Tibial artery (tissue), 4 donors: Measurements from ENCODE around the gene LIMA1.

Experiments used
- DNase-seq, 2 donors: peaks; one replicate each; pipeline ENCODE4 v3.0.0-alpha.2; 2019
- H3K27ac ChIP-seq, 2 donors: fragments of 200-600 bp; sonication (generic) in 1 of 2; 1 replicate in 1 of 2; 2 replicates in 1 of 2; pipeline ENCODE4 v1.5.1; 2018 to 2019; ENCODE audit warnings: mild to moderate bottlenecking in 1 of 2
- H3K27me3 ChIP-seq, 2 donors: fragments of 200-600 bp; sonication (generic) in 1 of 2; one replicate each; pipeline versions ENCODE4 v1.5.1 to v1.6.0; 2016 to 2019
- H3K36me3 ChIP-seq, 3 donors: fragments of 200-600 bp; sonication (generic) in 2 of 3; one replicate each; pipeline ENCODE4 v1.5.1; 2016 to 2019; ENCODE audit warnings: mild to moderate bottlenecking in 2 of 3
- H3K4me1 ChIP-seq, 4 donors: fragments of 200-600 bp; sonication (generic) in 2 of 4; 1 replicate in 3 of 4; 2 replicates in 1 of 4; pipeline ENCODE4 v1.5.1; 2016 to 2019
- H3K4me3 ChIP-seq, 2 donors: fragments of 200-600 bp; sonication (generic) in 1 of 2; 1 replicate in 1 of 2; 2 replicates in 1 of 2; pipeline ENCODE4 v1.5.1; 2018 to 2019; ENCODE audit warnings: mild to moderate bottlenecking in 2 of 2
- H3K9me3 ChIP-seq, 3 donors: fragments of 200-600 bp; sonication (generic) in 1 of 3; one replicate each; pipeline ENCODE4 v1.5.1; 2016 to 2019
- intact Hi-C: fragments of 100-400 bp; cut with DNase I; formaldehyde crosslinking; loops from one replicate; pipeline ENCODE4 v1.15.0; 2023; ENCODE audit warnings: low total_unique reads
- TF ChIP-seq, protein P1 (sequence below), 2 experiments: fragments of 200-600 bp in 1 of 2; fragments of 450-650 bp in 1 of 2; IDR thresholded peaks; one replicate each; pipeline ENCODE4 v1.5.1; 2017 to 2019; ENCODE audit warnings: antibody characterized with exemption in 2 of 2, mild to moderate bottlenecking in 1 of 2, moderate library complexity in 1 of 2

The LIMA1 gene

DNA sequence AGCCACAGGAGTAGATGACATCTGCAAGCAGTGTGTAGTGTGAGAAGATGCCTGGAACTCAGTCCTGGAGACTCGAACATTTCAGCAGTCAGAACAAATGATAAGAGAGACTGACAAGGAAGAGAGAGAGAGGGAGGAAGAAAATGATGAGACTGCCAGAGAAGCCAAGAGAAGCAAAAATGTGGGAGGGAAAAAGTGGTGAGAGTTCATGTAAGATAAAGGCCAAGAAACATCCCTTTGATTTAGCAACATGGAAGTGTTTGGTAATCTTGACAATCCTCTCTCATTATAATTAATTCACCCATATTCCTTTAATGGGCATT lies 42.6 kb downstream of the LIMA1 start:
- Histone ChIP-seq H3K27ac (peak overlapping the region; percentile 62 to 75), H3K9me3 (no peaks in the 10 kb centered on the region), H3K36me3 (peaks cover 0 to 5% (median 5%) of the 10 kb centered on the region in 3 donors), H3K4me1 (peaks cover 0 to 56% (median 40%) of the 10 kb centered on the region in 4 donors), H3K4me3 (no peak overlapping the region), H3K27me3 (no peaks in the 10 kb centered on the region)
- intact Hi-C loops: no loop called here
- no peak for DNase-seq
- TF ChIP-seq, protein P1, sequence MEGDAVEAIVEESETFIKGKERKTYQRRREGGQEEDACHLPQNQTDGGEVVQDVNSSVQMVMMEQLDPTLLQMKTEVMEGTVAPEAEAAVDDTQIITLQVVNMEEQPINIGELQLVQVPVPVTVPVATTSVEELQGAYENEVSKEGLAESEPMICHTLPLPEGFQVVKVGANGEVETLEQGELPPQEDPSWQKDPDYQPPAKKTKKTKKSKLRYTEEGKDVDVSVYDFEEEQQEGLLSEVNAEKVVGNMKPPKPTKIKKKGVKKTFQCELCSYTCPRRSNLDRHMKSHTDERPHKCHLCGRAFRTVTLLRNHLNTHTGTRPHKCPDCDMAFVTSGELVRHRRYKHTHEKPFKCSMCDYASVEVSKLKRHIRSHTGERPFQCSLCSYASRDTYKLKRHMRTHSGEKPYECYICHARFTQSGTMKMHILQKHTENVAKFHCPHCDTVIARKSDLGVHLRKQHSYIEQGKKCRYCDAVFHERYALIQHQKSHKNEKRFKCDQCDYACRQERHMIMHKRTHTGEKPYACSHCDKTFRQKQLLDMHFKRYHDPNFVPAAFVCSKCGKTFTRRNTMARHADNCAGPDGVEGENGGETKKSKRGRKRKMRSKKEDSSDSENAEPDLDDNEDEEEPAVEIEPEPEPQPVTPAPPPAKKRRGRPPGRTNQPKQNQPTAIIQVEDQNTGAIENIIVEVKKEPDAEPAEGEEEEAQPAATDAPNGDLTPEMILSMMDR (IDR thresholded peaks at IDR 0.05): no peak

DNA sequence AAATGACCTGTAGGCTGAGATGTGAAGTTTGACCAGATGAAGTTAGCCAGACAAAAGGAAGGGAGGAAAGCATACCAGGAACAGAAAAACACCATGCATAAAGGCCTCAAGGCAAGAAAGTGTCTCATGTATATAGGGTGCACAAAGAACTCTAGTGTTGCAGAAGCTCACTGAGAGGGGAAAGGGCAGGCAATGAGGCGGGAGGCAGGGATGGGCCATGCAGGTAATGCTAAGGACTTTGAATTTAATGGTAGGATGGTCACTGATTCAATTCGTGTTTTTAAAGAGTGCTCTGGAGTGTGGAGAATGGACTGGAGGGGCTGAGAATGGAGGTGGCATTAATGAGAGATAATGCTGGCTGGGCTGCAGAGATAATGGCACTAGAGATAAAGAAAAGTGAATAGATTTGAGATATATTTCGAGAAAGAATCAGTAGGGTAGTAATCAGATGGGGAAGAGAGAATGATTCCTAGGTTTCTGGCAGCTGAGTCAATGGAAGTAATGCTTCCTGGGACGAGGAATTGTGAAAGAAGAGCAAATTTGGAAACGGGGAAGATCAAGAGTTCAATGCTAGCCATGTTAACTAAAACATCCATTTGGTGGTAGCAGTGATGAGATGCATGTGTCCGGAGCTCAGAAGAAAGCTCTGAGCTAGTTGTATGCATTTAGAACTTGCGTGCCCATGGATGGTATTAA lies 43.1 kb downstream of the LIMA1 start:
- Histone ChIP-seq H3K4me1 (peaks cover 0 to 51% (median 38%) of the 10 kb centered on the region in 4 donors), H3K36me3 (peaks cover 0 to 5% (median 0%) of the 10 kb centered on the region in 3 donors), H3K4me3 (no peak overlapping the region), H3K27ac (peak overlapping the region; percentile 62 to 75), H3K27me3 (no peaks in the 10 kb centered on the region), H3K9me3 (no peaks in the 10 kb centered on the region)
- intact Hi-C loops: no loop called here
- TF ChIP-seq, protein P1 (IDR thresholded peaks at IDR 0.05): no peak
- no peak for DNase-seq

DNA sequence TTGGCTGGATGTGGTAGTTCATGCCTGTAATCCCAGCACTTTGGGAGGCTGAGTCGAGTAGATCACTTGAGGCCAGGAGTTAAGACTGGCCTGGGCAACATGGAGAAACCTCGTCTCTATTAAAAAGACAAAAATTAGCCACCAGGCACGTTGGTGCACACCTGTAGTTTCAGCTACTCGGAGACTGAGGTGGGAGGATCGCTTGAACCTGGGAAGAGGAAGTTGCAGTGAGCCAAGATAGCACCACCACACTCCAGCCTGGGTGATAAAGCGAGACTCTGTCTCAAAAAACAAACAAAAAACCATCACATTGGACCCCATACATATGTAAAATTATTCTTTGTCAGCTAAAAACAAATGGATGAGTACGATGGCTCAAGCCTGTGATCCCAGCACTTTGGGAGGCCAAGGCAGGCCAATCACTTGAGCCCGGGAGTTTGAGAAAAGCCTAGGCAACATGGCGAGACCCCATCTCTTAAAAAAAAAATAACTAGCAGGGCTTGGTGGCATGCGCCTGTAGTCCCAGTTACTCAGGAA lies 43.9 kb downstream of the LIMA1 start:
- intact Hi-C loops: no loop called here
- Histone ChIP-seq H3K27ac (peak overlapping the region; percentile 19 to 62), H3K4me1 (peaks cover 0 to 50% (median 37%) of the 10 kb centered on the region in 4 donors)

DNA sequence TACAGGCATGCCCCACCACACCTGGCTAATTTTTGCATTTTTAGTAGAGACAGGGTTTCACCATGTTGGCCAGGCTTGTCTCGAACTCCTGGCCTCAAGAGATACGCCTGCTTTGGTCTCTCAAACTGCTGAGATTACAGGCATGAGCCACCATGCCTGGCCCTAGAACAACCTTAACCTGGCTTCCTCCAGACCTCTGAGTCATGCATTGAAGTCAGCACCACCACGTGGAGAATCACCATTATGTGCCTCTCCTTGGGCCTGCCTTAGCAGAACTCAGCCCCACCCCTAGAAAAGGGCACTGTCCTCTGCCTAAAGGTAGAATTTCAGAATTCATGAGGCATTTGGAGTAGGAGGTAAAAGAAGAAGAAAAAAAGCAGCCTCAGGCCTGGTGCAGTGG lies 49.0 kb downstream of the LIMA1 start:
- DNase-seq: no peak
- Histone ChIP-seq H3K27ac (no peak overlapping the region), H3K36me3 (peaks cover 0 to 13% (median 0%) of the 10 kb centered on the region in 3 donors), H3K4me3 (no peak overlapping the region), H3K27me3 (no peaks in the 10 kb centered on the region), H3K9me3 (no peaks in the 10 kb centered on the region), H3K4me1 (peaks cover 0 to 17% (median 0%) of the 10 kb centered on the region in 4 donors)
- TF ChIP-seq, protein P1 (IDR thresholded peaks at IDR 0.05): no peak
- intact Hi-C loops: no loop called here

More for the DNA sequence above, 43.9 kb downstream of the LIMA1 start:
- H3K36me3 ChIP-seq: peaks cover 0 to 5% (median 0%) of the 10 kb centered on the region in 3 donors
- DNase-seq: no peak
- H3K4me3 ChIP-seq: no peak overlapping the region
- H3K27me3 ChIP-seq: no peaks in the 10 kb centered on the region
- TF ChIP-seq, protein P1 (IDR thresholded peaks at IDR 0.05): no peak
- H3K9me3 ChIP-seq: no peaks in the 10 kb centered on the region

DNA sequence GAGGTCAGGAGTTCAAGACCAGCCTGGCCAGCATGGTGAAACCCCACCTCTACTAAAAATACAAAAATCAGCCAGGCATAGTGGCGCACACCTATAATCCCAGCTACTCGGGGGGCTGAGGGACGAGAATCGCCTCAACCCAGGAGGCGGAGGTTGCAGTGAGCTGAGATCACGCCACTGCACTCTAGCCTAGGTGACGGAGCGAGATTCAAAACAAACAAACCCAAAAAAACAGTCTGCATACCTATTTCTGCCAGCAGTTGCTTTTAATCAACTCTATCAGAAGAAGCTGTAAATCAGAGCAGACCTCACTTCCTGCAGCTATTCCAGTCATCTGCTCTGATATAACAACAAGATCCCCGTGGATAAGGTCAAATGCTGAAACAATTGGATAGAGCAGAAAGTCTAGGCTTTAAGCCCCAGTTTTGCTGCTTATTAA lies 50.5 kb downstream of the LIMA1 start:
- DNase-seq: no peak

More for the DNA sequence above, 50.5 kb downstream of the LIMA1 start:
- H3K36me3 ChIP-seq: peaks cover 0 to 13% (median 0%) of the 10 kb centered on the region in 3 donors
- TF ChIP-seq, protein P1 (IDR thresholded peaks at IDR 0.05): no peak
- no peak overlapping the region for H3K27ac ChIP-seq
- intact Hi-C loops: no loop called here
- no peaks in the 10 kb centered on the region for H3K9me3 ChIP-seq
- H3K4me1 ChIP-seq: peaks cover 0 to 14% (median 0%) of the 10 kb centered on the region in 4 donors
- H3K27me3 ChIP-seq: no peaks in the 10 kb centered on the region
- no peak overlapping the region for H3K4me3 ChIP-seq
